Stimulated activated CD4-positive, alpha-beta T cell treated with anti-CD3 and anti-CD28 coated beads, Interleukin-1b, Interleukin-23, amount 100 ng/mL, for 48 hours (primary cell): Measurements from ENCODE around the gene SERPINB1.

ENCODE experiments used
- DNase-seq: peaks from one replicate; pipeline ENCODE4 v3.0.0-alpha.2; 2020

The SERPINB1 gene

DNA sequence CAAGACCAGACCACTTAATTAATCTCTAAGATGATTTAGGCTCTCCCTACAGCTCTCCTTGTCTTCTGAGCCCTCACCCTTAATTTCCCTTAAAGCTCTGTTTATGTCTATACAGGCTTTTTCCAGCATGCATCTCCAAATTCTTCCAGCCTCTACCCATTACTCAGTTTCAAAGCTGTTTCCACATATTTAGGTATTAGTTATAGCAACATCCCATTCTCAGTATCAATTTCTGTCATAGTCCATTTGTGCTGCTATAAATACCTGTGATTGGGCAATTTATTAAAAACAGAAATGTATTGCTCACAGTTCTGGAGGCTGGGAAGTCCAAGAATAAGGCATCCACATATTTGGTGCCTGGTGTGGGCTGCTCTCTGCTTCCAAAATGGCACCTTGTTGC is 2.3 kb upstream of the SERPINB1 start:
- no peak for DNase-seq

GRCh38 chr6:2843138-2843740 is 1.6 kb upstream of the SERPINB1 start:
- DNase-seq, result no peak

GRCh38 chr6:2842139-2842552 is 483 bp upstream of the SERPINB1 start:
- DNase-seq, result no peak

DNA sequence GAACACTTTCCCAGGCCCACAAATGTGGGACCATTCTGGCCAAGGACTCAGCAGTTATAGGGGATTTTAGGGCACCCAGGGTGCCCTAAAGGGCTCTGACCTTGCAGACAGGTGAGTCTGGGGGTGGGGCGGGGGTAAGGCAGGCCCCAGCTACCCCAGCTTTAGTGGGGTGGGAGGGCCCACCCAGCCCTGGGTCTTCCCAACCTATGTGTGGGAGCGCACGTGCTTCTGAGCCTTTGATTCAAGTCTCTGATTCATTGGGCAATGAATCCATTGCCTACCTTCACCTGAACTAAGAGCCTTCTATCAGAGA is 958 bp downstream of the SERPINB1 start:
- no peak for DNase-seq

DNA sequence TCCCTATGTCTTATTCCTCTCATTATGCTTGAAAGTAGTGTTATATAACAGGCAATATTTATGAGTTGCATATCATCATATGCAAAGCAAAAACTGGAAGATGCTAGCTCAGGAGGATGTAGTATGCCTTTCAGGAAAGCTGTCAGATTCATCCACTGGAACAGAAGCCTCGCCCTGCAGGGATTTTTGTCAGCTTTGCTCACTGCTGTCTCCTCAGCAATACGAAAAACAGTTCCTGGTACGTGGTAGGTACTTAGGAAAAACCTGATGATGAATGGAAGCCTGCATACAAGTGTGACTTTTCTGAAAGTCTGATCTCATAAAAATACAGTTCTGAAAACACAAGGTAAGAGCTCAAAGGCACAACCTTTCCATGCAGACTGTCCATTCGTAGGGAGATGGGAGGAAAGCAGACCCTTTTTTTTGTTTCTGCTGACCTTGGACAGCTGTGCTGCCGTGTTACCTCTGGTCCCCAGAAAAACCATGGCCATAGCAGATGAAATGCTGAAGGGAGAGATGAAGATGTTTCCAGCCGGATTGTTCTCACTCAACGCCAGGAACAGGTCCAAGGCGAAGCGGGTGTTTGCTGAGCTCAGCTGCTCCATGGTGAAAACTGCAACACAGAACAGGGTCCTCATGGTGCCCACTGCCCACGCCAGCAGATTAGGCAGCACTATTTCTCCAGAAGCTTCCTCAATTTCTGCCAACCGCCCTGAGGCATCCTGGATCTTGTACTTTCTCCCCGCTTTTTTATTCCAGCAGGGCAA is 1.5 kb downstream of the SERPINB1 start:
- DNase-seq, result no peak

- DNase-seq, result no peak
Observed at GRCh38 chr6:2839195-2839981, 2.3 kb downstream of the SERPINB1 start.

DNA sequence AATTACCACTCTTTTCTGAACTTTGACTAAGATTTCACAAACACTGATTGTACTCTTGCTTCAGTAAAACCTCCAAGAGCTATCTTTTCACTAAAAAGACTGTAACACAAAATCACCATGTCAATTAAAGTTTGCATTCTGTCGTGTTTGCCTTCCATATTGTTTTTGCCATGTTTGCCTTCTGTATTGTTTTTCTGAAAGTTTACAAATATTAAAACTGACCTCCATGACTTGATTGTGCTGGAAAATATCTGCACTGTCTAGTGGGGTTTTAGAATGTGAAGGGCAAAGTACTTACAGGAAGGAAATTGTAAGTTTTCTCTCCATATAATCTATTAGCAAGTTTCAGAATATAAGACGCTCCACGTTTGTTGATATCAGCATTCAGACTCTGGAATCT is 3.4 kb downstream of the SERPINB1 start:
- no peak for DNase-seq

GRCh38 chr6:2834262-2834661 is 7.4 kb downstream of the SERPINB1 start:
- DNase-seq, result no peak

GRCh38 chr6:2831392-2831791 is 10.3 kb downstream of the SERPINB1 start:
- no peak for DNase-seq

DNA sequence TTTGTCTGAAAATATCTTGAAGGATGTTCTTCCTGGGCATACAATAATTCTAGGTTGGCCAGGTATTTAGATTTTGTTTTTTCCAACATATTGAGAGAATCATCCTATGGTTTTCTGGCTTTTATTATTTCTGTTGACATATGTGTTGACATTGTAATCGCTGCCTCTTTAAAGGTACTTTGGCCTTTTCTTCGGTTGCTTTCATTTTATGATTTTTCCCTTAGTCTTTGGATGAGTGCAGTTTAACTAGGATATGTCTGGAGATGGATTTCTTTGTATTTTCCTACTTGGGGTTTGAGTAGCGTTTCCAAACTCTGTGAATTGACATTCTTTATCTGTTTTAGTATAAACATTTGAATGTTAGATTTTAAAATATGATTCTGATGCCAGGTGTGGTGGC is 11.5 kb downstream of the SERPINB1 start:
- DNase-seq, result no peak

- DNase-seq, result no peak
Observed at GRCh38 chr6:2829253-2829652, 12.4 kb downstream of the SERPINB1 start.

DNA sequence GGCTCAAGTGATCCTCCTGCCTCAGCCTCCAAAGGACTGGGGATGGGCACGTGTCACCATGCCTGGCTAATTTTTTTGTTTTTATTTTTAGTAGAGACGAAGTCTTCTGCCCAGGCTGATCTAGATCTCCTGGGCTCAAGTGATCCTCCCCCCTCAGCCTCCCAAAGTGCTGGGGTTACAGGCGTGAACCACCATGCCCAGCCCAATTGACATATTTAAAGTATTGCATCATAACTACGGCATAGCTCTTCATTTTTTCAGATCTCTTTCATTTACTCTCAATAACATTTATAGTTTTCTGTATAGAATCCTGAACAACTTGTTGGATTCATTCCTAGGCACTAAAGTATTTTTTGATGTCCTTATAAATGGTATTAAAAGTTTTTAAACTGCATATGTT is 13.0 kb downstream of the SERPINB1 start:
- no peak for DNase-seq

GRCh38 chr6:2827142-2827541 is 14.5 kb downstream of the SERPINB1 start:
- DNase-seq, result no peak

DNA sequence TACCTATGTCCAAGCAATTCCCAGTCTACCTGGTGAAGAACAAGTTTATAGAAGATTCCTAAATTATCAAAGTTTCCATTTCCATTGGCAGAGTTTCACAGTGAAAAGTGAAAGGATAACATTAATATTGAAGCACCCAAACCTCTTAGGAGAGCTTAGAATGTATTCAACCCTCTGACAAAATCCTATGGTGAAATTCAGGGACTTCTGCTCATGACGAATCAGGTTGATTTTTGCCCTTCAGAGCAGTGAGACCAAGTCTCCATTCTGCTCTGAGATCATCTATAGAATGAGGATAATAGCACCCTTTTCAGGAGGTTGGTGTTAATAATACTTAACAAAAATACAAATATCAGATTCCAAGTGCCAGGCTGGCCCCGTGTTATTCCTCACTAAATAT is 15.5 kb downstream of the SERPINB1 start:
- DNase-seq, result no peak

DNA sequence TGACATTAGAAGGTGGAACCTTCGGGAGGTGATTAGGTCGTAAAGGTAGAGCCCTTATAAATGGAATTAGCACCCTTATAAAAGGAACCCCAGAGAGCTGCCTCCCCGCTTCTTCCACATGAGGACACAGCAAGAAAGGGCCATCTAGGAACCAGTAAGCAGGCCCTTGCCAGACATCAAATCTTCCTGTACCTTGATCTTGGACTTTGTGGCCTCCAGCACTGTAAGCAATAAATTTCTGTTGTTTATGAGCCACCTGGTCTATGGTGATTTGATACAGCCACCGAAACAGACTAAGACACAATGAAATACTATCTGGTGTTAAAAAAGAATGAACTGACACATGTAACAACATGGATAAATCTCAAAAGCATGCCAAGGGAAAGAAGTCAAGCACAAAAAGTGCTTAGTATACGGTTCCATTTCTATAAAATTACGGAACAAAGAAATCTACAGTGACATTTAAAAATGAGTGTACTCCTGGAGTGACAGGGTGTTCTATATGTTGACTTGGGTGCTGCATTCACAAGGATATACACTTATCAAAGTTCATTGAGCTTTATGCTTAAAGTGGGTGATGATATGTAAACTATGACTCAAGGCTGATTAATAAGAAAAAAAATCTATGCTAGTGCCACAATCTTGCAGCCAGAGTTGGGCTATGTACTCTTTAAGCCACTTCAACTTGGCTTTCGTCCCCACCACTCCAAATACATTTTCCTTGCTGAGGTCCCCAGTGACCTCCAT is 18.4 kb downstream of the SERPINB1 start:
- DNase-seq, result no peak

DNA sequence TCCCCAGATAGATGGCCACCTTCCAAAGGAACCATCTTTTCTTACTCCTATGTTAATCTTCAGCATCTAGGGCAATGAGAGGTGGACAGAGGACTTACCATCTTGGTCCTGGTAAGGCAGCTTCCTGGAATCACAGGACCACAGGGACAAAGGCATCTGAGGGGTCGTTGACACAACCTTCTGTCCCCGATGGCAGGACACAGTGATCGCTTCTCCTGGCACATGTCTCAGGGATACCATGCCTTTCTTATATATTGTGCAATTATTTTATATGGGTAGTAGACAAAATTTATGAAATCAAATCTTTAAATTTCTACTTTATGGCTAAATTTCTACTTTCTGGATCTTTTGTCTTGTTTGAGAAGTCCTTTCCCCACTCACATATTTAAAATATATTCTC is 20.1 kb downstream of the SERPINB1 start:
- DNase-seq, result no peak

DNA sequence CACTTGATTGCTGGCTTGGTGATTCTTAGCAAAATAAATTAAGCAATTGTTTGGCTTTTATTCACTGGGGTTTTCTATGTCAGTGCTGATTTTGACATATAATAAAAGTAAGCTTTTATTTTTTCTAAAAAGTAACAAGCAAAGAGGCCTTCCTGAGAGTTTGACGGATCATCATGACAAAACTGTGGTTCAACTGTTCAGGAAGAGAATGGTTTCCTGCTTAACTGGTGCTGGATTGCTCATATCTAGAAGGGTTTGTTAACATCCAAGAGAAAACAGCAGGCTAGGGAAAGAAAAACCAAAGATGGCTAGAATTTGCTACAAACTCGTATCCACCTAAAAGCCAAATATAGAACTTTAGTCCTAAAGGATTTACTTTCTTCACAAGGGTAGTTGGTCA is 21.2 kb downstream of the SERPINB1 start:
- DNase-seq, result no peak

GRCh38 chr6:2819978-2820377 is 21.7 kb downstream of the SERPINB1 start:
- DNase-seq, result no peak

GRCh38 chr6:2819115-2819514 is 22.5 kb downstream of the SERPINB1 start:
- no peak for DNase-seq

DNA sequence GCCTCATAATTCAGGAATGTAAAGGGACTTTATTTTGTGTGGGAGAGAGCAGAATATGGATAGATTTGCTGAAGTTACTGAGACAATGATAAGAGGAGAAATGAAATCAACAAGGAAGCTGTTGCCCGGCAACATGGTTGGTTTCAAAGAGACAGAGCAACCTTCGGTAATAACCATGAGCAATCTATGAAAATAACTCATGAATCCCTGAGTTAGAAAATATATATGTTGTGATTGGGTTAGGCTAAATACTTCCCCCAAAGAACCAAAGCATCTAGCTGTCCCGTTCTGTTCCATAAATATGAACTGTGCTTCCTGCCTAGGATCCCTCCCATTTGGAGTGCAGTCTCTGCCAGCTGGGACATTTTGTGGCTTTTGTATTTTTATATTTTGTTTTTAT is 23.1 kb downstream of the SERPINB1 start:
- DNase-seq, result no peak

DNA sequence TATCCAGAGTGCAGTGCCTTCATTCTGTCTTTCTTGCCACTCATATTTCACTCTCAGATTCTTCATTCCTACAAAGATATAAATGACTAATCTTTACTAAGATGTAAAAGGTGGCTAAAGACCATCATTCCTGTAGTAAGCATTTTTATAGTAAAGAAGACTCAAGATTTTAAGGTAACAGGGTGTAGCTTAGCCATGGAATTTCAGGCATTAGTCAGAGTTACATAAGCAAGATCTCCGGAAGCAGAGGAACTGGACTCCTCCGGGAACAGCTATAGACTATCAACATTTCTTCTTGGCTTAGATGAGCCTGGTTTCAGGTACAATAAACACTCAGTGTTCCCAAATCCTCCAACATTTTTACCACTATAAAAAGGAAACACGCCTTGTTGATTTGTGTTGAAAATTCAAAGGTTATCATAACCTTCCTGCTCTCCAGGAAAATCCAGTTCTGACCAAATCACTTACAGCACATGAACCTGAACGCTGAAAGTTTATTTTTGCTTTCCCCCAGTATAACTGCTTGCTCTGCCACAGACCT is 23.7 kb downstream of the SERPINB1 start:
- DNase-seq, result no peak

GRCh38 chr6:2816158-2816557 is 25.5 kb downstream of the SERPINB1 start:
- DNase-seq, result no peak

DNA sequence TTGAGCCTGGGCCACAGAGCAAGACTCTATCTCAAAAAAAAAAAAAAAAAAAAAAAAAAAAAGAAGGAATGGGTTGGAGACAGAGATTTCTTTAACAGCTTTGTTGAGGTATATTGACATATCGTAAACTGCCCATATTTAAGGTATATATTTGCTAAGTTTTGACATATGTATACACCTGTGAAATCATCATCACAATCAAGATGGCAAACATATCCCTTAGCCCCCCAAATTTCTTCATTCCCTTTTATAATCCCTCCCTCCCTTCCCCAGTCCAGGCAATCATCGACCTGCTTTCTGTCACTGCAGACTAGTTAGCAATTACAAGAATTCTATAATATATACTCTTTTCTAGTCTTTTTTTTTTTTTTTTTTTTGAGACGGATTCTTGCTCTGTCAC is 29.0 kb downstream of the SERPINB1 start:
- no peak for DNase-seq
